ENCODE data around the gene SLC38A2. TPM values are rescaled to one million over a fixed set of nuclear protein-coding genes. Genes with fewer than 3 reads are reported as not detected.

SLC38A2 gene
- total RNA-seq, 1 donor from 2014 or later: 143 TPM

DNA sequence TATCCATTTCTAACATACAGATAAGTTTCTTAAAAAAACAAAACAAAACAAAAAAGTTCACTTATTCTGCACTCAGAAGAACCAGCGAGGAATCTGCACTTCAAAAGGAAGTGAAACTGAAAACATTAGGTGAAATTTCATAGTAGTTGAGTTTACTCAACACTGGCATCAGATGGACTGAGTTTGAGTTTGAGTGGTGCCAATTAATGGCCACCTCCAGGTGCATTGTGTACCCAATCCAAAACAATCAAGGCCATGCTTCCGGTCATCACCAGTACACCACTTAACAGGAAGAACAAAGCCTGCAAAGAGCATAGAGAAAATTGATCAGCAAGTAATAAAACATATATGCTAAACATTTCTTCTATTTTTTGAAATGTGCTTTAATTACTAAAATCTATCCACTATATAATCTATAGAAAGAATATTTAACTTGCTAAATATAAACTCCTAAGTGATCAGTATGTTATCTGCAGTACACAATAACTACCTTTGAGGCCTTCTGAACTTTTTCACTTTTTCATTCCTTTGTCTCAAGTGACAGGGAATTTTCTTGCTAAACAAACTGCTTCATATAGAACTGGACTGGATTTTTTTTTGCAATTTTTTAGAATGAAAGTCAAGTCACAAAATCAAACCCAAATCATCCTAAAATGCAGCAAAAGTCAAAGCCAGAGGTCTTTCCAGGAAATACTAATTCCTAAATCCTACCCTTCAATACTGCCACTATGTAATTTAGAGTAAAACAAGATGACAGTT, 11.5 kb downstream of the SLC38A2 start:
- H3K27ac Mint-ChIP-seq: peak overlapping the region; percentile 88
- H3K4me1 Mint-ChIP-seq (ENCODE audit: low read depth): peaks cover 47% of the 10 kb centered on the region
- H3K4me3 Mint-ChIP-seq (ENCODE audit: low read depth): no peak overlapping the region
- no peak for DNase-seq (ENCODE audit: low spot score)
- no peaks in the 10 kb centered on the region for H3K9me3 Mint-ChIP-seq
- intact Hi-C loops (cut with micrococcal nuclease): no loop called here
- no peaks in the 10 kb centered on the region for H3K27me3 Mint-ChIP-seq (ENCODE audit: low read depth)
- H3K36me3 Mint-ChIP-seq (ENCODE audit: low read depth): peaks cover 76% of the 10 kb centered on the region

- Mint-ChIP-seq H3K36me3 (ENCODE audit: low read depth) (peaks cover 69% of the 10 kb centered on the region), H3K4me1 (ENCODE audit: low read depth) (peaks cover 44% of the 10 kb centered on the region), H3K4me3 (ENCODE audit: low read depth) (no peak overlapping the region), H3K27me3 (ENCODE audit: low read depth) (no peaks in the 10 kb centered on the region), H3K9me3 (no peaks in the 10 kb centered on the region), H3K27ac (peak overlapping the region; percentile 88)
- no peak for DNase-seq (ENCODE audit: low spot score)
- intact Hi-C loops (cut with micrococcal nuclease): no loop called here
Observed at GRCh38 chr12:46360370-46360769, 12.2 kb downstream of the SLC38A2 start.

- Mint-ChIP-seq H3K27me3 (ENCODE audit: low read depth) (no peaks in the 10 kb centered on the region), H3K4me1 (ENCODE audit: low read depth) (peaks cover 39% of the 10 kb centered on the region), H3K27ac (peak overlapping the region; percentile 28), H3K4me3 (ENCODE audit: low read depth) (no peak overlapping the region), H3K9me3 (no peaks in the 10 kb centered on the region), H3K36me3 (ENCODE audit: low read depth) (peaks cover 63% of the 10 kb centered on the region)
- intact Hi-C loops (cut with micrococcal nuclease): no loop called here
- no peak for DNase-seq (ENCODE audit: low spot score)
Observed at GRCh38 chr12:46359667-46360280, 12.8 kb downstream of the SLC38A2 start.

- Mint-ChIP-seq H3K4me3 (ENCODE audit: low read depth) (no peak overlapping the region), H3K36me3 (ENCODE audit: low read depth) (peaks cover 57% of the 10 kb centered on the region), H3K27ac (no peak overlapping the region), H3K4me1 (ENCODE audit: low read depth) (peaks cover 41% of the 10 kb centered on the region), H3K27me3 (ENCODE audit: low read depth) (no peaks in the 10 kb centered on the region), H3K9me3 (no peaks in the 10 kb centered on the region)
- no peak for DNase-seq (ENCODE audit: low spot score)
- intact Hi-C loops (cut with micrococcal nuclease): no loop called here
Observed at GRCh38 chr12:46358791-46359666, 13.5 kb downstream of the SLC38A2 start.

- no peaks in the 10 kb centered on the region for H3K9me3 Mint-ChIP-seq
- no peak overlapping the region for H3K27ac Mint-ChIP-seq
- no peak overlapping the region for H3K4me3 Mint-ChIP-seq (ENCODE audit: low read depth)
- H3K27me3 Mint-ChIP-seq (ENCODE audit: low read depth): no peaks in the 10 kb centered on the region
- H3K4me1 Mint-ChIP-seq (ENCODE audit: low read depth): peaks cover 44% of the 10 kb centered on the region
- peaks cover 50% of the 10 kb centered on the region for H3K36me3 Mint-ChIP-seq (ENCODE audit: low read depth)
- DNase-seq (ENCODE audit: low spot score): no peak
- intact Hi-C loops (cut with micrococcal nuclease): no loop called here
Observed at GRCh38 chr12:46358325-46358700, 14.3 kb downstream of the SLC38A2 start.

DNA sequence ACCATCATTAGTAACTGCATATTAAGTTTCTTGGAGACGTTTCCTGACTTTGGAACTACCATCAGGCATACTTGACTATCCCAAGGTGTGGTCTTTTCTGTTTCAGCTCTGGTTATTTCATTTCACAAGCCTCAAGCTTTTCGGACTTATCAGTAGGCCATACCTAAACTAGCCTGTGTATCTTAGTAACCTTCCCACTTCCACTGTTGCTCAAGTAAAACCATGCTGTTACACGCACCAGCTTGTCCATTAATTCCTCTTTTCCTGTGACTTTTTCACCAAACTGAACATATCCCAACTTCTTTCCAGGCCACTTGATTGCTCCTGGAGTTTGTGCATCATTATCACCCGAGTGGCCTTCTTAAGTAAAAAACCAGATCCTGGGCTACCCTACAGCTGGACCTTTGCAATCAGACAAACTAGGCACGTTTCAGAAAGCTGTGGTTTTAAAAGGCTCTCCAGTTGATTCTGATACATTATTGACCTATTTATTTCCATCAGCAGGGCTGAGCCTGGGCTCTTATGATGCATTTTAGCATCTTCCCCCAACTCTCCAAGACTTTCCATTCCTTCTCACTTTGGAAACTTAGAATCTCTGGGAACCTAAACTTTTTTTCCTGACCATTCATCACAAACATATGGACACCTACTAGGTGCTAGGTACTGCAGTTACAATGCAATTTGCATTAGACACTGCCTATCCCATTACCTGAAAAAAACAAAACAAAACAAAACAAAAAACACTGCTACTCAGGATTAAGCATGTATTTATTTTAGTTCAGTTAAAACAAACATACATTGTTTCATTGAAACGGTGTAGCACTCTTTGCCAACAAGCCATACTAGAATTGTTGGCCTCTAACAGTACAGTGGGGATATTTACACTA, 14.9 kb downstream of the SLC38A2 start:
- no peaks in the 10 kb centered on the region for H3K27me3 Mint-ChIP-seq (ENCODE audit: low read depth)
- intact Hi-C loops (cut with micrococcal nuclease): no loop called here
- H3K4me3 Mint-ChIP-seq (ENCODE audit: low read depth): no peak overlapping the region
- H3K4me1 Mint-ChIP-seq (ENCODE audit: low read depth): peaks cover 40% of the 10 kb centered on the region
- H3K9me3 Mint-ChIP-seq: no peaks in the 10 kb centered on the region
- peaks cover 44% of the 10 kb centered on the region for H3K36me3 Mint-ChIP-seq (ENCODE audit: low read depth)
- DNase-seq (ENCODE audit: low spot score): no peak
- H3K27ac Mint-ChIP-seq: no peak overlapping the region

- H3K9me3 Mint-ChIP-seq: no peaks in the 10 kb centered on the region
- intact Hi-C loops (cut with micrococcal nuclease): no loop called here
- H3K36me3 Mint-ChIP-seq (ENCODE audit: low read depth): peaks cover 36% of the 10 kb centered on the region
- H3K4me1 Mint-ChIP-seq (ENCODE audit: low read depth): peaks cover 39% of the 10 kb centered on the region
- no peak for DNase-seq (ENCODE audit: low spot score)
- H3K4me3 Mint-ChIP-seq (ENCODE audit: low read depth): no peak overlapping the region
- H3K27ac Mint-ChIP-seq: no peak overlapping the region
- no peaks in the 10 kb centered on the region for H3K27me3 Mint-ChIP-seq (ENCODE audit: low read depth)
Observed at GRCh38 chr12:46356655-46357437, 15.7 kb downstream of the SLC38A2 start.

DNA sequence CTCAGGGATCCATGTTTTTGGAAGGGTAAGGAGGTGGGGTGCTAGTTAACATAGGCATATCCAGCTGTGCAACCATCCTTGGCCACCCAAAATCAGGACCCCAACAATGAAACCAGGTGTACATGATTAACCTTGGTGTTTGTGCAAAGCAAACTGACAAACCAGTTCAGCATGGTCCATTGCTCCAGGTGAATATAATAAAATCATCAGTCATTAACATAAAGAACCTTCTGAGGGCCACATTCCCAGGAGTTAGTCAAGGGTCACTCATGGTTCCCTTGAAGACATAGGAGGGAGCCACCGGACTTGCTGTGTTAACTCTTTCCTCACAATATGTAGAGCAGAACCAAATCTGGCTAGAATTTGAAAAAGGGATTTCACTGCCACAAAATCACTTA, 17.8 kb downstream of the SLC38A2 start:
- Mint-ChIP-seq H3K9me3 (peaks cover 3% of the 10 kb centered on the region), H3K27ac (no peak overlapping the region), H3K4me3 (ENCODE audit: low read depth) (no peak overlapping the region), H3K36me3 (ENCODE audit: low read depth) (peaks cover 18% of the 10 kb centered on the region), H3K4me1 (ENCODE audit: low read depth) (peaks cover 25% of the 10 kb centered on the region), H3K27me3 (ENCODE audit: low read depth) (no peaks in the 10 kb centered on the region)
- intact Hi-C loops (cut with micrococcal nuclease): no loop called here
- no peak for DNase-seq (ENCODE audit: low spot score)

- Mint-ChIP-seq H3K27me3 (ENCODE audit: low read depth) (no peaks in the 10 kb centered on the region), H3K36me3 (ENCODE audit: low read depth) (peaks cover 12% of the 10 kb centered on the region), H3K4me3 (ENCODE audit: low read depth) (no peak overlapping the region), H3K9me3 (peaks cover 3% of the 10 kb centered on the region), H3K27ac (peak overlapping the region; percentile 15), H3K4me1 (ENCODE audit: low read depth) (peaks cover 29% of the 10 kb centered on the region)
- DNase-seq (ENCODE audit: low spot score): no peak
- intact Hi-C loops (cut with micrococcal nuclease): no loop called here
Observed at GRCh38 chr12:46354111-46354801, 18.3 kb downstream of the SLC38A2 start.

GRCh38 chr12:46351886-46352650, 20.5 kb downstream of the SLC38A2 start:
- Mint-ChIP-seq H3K9me3 (peaks cover 3% of the 10 kb centered on the region), H3K36me3 (ENCODE audit: low read depth) (no peaks in the 10 kb centered on the region), H3K4me3 (ENCODE audit: low read depth) (no peak overlapping the region), H3K27me3 (ENCODE audit: low read depth) (peaks cover 2% of the 10 kb centered on the region), H3K27ac (no peak overlapping the region), H3K4me1 (ENCODE audit: low read depth) (peaks cover 29% of the 10 kb centered on the region)
- intact Hi-C loops (cut with micrococcal nuclease): no loop called here
- no peak for DNase-seq (ENCODE audit: low spot score)

DNA sequence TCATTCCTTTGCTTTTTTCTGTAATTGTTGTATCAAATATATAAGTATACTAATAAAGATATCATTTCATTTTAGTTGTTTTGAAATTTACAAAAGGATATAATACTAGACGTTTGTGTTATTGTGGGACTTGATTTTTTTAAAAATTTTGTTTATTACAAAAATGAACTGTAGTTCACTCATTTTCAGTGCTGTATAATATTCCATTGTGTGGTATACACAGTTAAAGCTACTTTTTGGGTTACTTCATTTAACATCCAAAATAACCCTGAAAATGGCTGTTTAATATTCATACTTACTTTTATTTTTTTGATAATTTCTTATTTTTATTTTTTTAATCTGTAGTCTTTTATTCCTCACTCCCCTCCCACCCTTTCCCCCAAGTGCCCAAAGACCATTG, 21.4 kb downstream of the SLC38A2 start:
- DNase-seq (ENCODE audit: low spot score): no peak
- Mint-ChIP-seq H3K4me1 (ENCODE audit: low read depth) (peaks cover 29% of the 10 kb centered on the region), H3K9me3 (peaks cover 3% of the 10 kb centered on the region), H3K36me3 (ENCODE audit: low read depth) (no peaks in the 10 kb centered on the region), H3K27ac (no peak overlapping the region), H3K27me3 (ENCODE audit: low read depth) (peaks cover 2% of the 10 kb centered on the region), H3K4me3 (ENCODE audit: low read depth) (no peak overlapping the region)
- intact Hi-C loops (cut with micrococcal nuclease): no loop called here
